ENCODE results near the gene CEP152. TPM values are rescaled to one million over a fixed set of nuclear protein-coding genes. Genes with fewer than 3 reads are reported as not detected.

The CEP152 gene
- total and polyA plus RNA-seq, 9 of the 15 experiments (the other 6 are each of a cell fraction or from before 2014, with no cell fraction given) = 9.9 to 43.0 (median 23.6) TPM

DNA sequence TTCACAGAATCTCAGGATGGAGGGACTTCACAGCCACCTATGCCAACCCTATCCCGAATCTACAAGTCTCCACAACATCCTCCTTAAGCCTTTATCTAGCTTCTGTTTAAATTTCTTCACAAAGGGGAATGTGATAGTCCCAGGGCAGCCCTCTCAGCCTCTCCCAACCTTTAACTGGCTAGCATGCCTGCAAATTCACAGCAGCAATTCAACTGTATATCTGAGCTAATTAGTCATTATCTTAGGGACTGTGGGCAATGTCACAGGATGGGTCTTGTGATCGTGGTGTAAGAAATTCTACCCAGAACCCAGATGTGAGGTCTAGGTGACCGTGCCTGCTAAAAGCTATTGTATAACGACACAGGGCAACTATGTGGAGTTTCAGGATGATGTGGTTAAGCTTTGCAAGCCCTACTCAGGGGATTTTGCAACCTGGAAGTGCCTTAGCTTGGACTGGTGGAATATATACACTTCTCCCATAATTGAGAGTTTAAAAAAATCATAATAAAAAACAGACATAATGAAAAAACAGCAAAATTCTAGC, 99.8 kb downstream of the CEP152 start:
- Histone ChIP-seq H3K27me3 (ENCODE audit: control insufficient read depth in 2 of 2, insufficient read depth in 2 of 2, low read length in 2 of 2) (no peaks in the 10 kb centered on the region), H3K4me3 (no peak overlapping the region), H3K79me2 (ENCODE audit: control insufficient read depth, insufficient read depth, low read length) (no peaks in the 10 kb centered on the region), H3K9me3 (replicated peaks; ENCODE audit: control insufficient read depth, insufficient read depth, low read depth, low read length) (no peaks in the 10 kb centered on the region), H3K36me3 (ENCODE audit: control insufficient read depth, insufficient read depth, low read length) (peaks cover 3% of the 10 kb centered on the region; the same call in 1 of the 3 replicates), H3K4me2 (ENCODE audit: insufficient read depth, low read length) (no peak overlapping the region), H2AFZ (ENCODE audit: low read depth, low read length) (no peak overlapping the region), H3K9ac (ENCODE audit: insufficient read depth in 1 of 2, low read depth in 2 of 2, low read length in 2 of 2) (no peak overlapping the region), H3K9me1 (ENCODE audit: control insufficient read depth, insufficient read depth, low read length) (no peaks in the 10 kb centered on the region), H3K27ac (ENCODE audit: extremely low read depth, low read depth, low read length) (no peak overlapping the region), H4K20me1 (replicated peaks; ENCODE audit: control insufficient read depth, insufficient read depth, low read length) (no peaks in the 10 kb centered on the region), H3K4me1 (replicated peaks in 1 of 2; ENCODE audit: control insufficient read depth in 2 of 2, insufficient read depth in 2 of 2, low read length in 2 of 2) (no peaks in the 10 kb centered on the region)
- DNase-seq (ENCODE audit: extremely low read depth in 1 of 4, low spot score in 3 of 4) (no peak), FAIRE-seq (no peak), ATAC-seq (no peak)
- intact Hi-C loops (cut with micrococcal nuclease) (no loop called here), in situ Hi-C loops (cut with MboI) (no loop called here)
- BruUV-seq (replicated peaks) = no TSS peak
- TF ChIP-seq SIX5 (IDR thresholded peaks at IDR 0.05; ENCODE audit: borderline replicate concordance in 1 of 2, insufficient read depth in 1 of 2, low read depth in 1 of 2, low read length in 2 of 2) (no peak), ATF1 (CRISPR knock-in tag; IDR thresholded peaks at IDR 0.05) (no peak), ATF1 (tag; IDR thresholded peaks at IDR 0.05) (no peak), SMARCB1 (IDR thresholded peaks at IDR 0.05; ENCODE audit: insufficient read length, low read depth) (no peak), XRCC5 (IDR thresholded peaks at IDR 0.05; ENCODE audit: low read depth, low read length) (no peak), E2F5 (CRISPR knock-in tag; IDR thresholded peaks at IDR 0.05) (no peak), ZNF592 (IDR thresholded peaks at IDR 0.05) (no peak), KDM1A (IDR thresholded peaks at IDR 0.05) (no peak), ZNF274 (IDR thresholded peaks at IDR 0.05; ENCODE audit: borderline replicate concordance, low read depth, low read length) (no peak), NR0B1 (IDR thresholded peaks at IDR 0.05; ENCODE audit: partially characterized antibody) (no peak), TARDBP (IDR thresholded peaks at IDR 0.05) (no peak), EP300 (IDR thresholded peaks at IDR 0.05; ENCODE audit: low read length) (no peak), ZNF212 (CRISPR knock-in tag; IDR thresholded peaks at IDR 0.05) (no peak)
- TF ChIP-seq, protein P1, sequence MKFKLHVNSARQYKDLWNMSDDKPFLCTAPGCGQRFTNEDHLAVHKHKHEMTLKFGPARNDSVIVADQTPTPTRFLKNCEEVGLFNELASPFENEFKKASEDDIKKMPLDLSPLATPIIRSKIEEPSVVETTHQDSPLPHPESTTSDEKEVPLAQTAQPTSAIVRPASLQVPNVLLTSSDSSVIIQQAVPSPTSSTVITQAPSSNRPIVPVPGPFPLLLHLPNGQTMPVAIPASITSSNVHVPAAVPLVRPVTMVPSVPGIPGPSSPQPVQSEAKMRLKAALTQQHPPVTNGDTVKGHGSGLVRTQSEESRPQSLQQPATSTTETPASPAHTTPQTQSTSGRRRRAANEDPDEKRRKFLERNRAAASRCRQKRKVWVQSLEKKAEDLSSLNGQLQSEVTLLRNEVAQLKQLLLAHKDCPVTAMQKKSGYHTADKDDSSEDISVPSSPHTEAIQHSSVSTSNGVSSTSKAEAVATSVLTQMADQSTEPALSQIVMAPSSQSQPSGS (CRISPR knock-in tag; IDR thresholded peaks at IDR 0.05) = no peak
- WGBS (ENCODE audit: insufficient coverage, low coverage, missing lambda C conversion rate) = 55% methylated on average over 4 of the region's 4 CpGs
- CTCF ChIA-PET (ENCODE audit: low intra/inter-chr PET ratio) = no interaction called here
- POLR2A ChIA-PET = no interaction called here
